ENCODE results near the gene CRIM1.

DNA sequence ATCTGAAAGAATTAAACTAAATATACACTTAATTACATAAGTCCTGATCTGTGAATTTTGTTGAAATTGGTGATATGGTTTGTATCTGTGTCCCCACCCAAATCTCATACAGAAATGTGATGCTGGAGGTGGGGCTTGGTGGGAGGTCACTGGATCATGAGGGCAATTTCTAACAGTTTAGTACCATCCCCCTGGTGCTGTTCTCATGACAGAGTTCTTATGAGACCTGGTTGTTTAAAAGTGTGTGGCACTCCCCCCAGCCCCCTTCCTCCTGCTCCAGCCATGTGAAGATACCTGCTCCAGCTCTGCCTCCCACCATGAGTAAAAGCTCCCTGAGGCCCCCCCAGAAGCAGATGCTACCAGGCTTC is 223.7 kb downstream of the CRIM1 start:
- no peak for TF ChIP-seq CTCF (conservative IDR thresholded peaks at IDR 0.05)
- no peak for TF ChIP-seq EZH2 (IDR thresholded peaks at IDR 0.05; ENCODE audit: low read depth)

Measured in PC-9 (cell line).